ENCODE measurements around the gene LAP3. TPM values are rescaled to one million over a fixed set of nuclear protein-coding genes. Genes with fewer than 3 reads are reported as not detected.
A peak's percentile ranks its signal among the peaks of the same experiment; 100 is the strongest.
"Not testable (repeated sequence)": the region's sequence is repeated elsewhere in the genome, so short reads cannot be mapped to it uniquely, and the experiment has no call there.

The LAP3 gene
- total RNA-seq, 3 donors from 2014 or later = 101 to 106 (median 104) TPM

GRCh38 chr4:17554568-17554967 lies 22.4 kb upstream of the LAP3 start:
- H3K27me3 Mint-ChIP-seq (ENCODE audit: low read depth) = peaks cover 13% of the 10 kb centered on the region
- H3K4me1 Mint-ChIP-seq (ENCODE audit: low read depth) = no peaks in the 10 kb centered on the region
- H3K36me3 Mint-ChIP-seq (ENCODE audit: insufficient read depth) = no peaks in the 10 kb centered on the region
- H3K9me3 Mint-ChIP-seq = no peaks in the 10 kb centered on the region
- no peak for DNase-seq
- H3K4me3 Mint-ChIP-seq = no peak overlapping the region
- no peak for ATAC-seq

DNA sequence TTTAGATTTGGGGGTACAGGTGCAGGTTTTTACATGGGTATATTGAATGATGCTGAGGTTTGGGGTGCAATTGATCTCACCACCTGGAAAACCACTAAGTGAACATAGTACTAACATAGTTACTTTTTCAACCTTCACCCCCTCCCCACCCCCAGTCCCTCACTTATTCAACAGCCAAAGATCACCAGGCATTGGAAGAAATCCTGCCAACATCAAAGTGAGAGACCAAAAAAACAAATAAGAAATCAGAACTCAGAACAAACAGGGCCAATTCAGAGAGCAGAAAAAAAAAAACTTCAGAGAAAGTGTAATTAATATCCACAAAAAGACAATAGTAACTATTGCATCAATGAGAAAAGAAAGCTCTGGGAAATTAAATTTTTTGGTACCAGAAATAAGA lies 20.5 kb upstream of the LAP3 start:
- H3K27me3 Mint-ChIP-seq (ENCODE audit: low read depth) = peaks cover 11% of the 10 kb centered on the region
- ATAC-seq (no peak), DNase-seq (no peak)
- H3K4me1 Mint-ChIP-seq (ENCODE audit: low read depth) = no peaks in the 10 kb centered on the region
- H3K9me3 Mint-ChIP-seq = no peaks in the 10 kb centered on the region
- H3K4me3 Mint-ChIP-seq = no peak overlapping the region
- no peaks in the 10 kb centered on the region for H3K36me3 Mint-ChIP-seq (ENCODE audit: insufficient read depth)

DNA sequence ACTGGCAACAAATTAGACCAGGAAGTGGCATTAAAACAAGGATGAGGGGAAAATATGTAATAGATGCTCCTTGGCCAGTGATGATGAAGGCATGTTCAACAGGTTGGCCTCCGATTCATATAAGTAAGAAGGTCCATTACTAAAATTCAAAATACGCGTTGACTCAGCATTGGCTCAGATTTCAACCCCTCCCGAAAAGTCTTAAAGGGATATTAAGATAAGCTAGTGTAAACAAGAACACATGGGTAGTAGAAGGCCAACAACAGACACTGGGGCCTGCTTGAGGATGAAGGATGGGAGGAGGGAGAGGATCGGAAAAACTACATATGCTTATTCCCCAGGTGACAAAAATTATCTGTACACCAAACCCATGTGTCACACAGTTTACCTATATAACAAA lies 19.1 kb upstream of the LAP3 start:
- ATAC-seq (no peak), DNase-seq (no peak)
- Mint-ChIP-seq H3K9me3 (no peaks in the 10 kb centered on the region), H3K36me3 (ENCODE audit: insufficient read depth) (no peaks in the 10 kb centered on the region), H3K4me1 (ENCODE audit: low read depth) (no peaks in the 10 kb centered on the region), H3K27me3 (ENCODE audit: low read depth) (peaks cover 11% of the 10 kb centered on the region), H3K4me3 (no peak overlapping the region)

DNA sequence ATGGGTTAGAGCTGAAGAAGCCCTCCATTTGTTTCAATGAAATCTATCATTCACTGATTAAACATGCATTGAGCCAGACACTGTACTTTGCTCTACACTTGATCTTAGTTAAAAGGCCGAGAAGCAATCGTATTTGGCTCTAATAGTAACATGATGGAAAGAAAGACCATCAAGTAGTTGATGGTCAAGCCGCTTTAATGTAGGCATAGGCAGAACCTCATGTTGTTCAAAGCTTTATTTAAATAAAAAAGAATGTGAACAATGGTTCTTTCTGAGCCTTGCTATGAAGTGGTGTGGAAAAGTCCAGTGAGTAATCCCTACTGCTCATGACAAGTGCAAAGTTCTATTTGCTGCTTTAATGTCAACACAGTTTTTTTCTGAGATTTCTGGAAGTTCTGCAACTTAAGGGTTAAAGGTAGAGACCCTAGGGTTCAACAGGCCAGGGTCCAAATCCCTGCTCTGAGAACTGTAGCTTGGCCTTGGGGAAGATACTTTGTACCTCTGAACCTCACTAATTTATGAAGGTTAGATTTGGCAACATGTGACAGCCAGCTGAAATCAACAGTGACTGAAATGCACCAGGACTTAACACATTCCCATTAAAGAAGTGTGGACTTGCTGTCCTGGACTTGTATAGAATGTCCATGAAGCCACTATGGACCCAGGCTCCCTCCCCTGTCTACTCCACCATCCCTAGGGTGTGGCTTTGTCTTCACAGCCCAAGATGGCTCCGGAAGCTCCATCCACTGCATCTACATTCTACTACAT lies 17.9 kb upstream of the LAP3 start:
- H3K4me3 Mint-ChIP-seq = no peak overlapping the region
- no peaks in the 10 kb centered on the region for H3K4me1 Mint-ChIP-seq (ENCODE audit: low read depth)
- H3K36me3 Mint-ChIP-seq (ENCODE audit: insufficient read depth) = no peaks in the 10 kb centered on the region
- no peaks in the 10 kb centered on the region for H3K9me3 Mint-ChIP-seq
- peaks cover 11% of the 10 kb centered on the region for H3K27me3 Mint-ChIP-seq (ENCODE audit: low read depth)
- no peak for ATAC-seq
- no peak for DNase-seq

GRCh38 chr4:17559709-17560048 lies 17.3 kb upstream of the LAP3 start:
- DNase-seq (no peak), ATAC-seq (no peak)
- H3K4me3 Mint-ChIP-seq = no peak overlapping the region
- H3K4me1 Mint-ChIP-seq (ENCODE audit: low read depth) = no peaks in the 10 kb centered on the region
- H3K9me3 Mint-ChIP-seq = no peaks in the 10 kb centered on the region
- H3K36me3 Mint-ChIP-seq (ENCODE audit: insufficient read depth) = no peaks in the 10 kb centered on the region
- peaks cover 9% of the 10 kb centered on the region for H3K27me3 Mint-ChIP-seq (ENCODE audit: low read depth)

DNA sequence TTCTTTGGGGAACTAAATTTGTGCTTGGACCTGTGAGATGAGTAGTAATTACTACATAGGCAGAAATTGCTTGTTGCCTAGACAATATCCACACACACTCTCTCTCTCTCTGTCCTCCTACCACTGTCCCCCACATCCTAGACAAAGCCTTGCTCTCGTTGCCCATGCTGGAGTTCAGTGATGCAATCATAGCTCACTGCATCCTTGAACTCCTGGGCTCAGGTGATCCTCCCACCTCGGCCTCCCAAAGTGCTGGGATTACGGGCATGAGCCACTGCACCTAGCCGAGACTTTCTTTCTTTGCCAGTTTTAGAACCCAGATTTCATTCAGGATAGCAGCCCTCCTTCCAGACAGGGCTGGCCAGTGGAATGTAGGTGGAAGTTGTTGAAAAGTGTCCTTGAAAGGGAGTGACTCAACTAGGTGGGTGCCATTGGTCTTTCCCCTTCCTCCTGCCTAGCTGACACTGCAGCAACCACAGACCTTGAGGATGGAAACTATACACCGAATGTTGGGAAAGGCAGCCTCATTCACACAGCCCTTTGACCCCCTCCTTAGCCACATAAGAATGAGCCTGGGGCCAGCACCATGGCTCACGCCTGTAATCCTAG lies 16.8 kb upstream of the LAP3 start:
- Mint-ChIP-seq H3K4me3 (no peak overlapping the region), H3K4me1 (ENCODE audit: low read depth) (no peaks in the 10 kb centered on the region), H3K36me3 (ENCODE audit: insufficient read depth) (no peaks in the 10 kb centered on the region), H3K9me3 (no peaks in the 10 kb centered on the region), H3K27me3 (ENCODE audit: low read depth) (peaks cover 5% of the 10 kb centered on the region)
- no peak for ATAC-seq
- no peak for DNase-seq

DNA sequence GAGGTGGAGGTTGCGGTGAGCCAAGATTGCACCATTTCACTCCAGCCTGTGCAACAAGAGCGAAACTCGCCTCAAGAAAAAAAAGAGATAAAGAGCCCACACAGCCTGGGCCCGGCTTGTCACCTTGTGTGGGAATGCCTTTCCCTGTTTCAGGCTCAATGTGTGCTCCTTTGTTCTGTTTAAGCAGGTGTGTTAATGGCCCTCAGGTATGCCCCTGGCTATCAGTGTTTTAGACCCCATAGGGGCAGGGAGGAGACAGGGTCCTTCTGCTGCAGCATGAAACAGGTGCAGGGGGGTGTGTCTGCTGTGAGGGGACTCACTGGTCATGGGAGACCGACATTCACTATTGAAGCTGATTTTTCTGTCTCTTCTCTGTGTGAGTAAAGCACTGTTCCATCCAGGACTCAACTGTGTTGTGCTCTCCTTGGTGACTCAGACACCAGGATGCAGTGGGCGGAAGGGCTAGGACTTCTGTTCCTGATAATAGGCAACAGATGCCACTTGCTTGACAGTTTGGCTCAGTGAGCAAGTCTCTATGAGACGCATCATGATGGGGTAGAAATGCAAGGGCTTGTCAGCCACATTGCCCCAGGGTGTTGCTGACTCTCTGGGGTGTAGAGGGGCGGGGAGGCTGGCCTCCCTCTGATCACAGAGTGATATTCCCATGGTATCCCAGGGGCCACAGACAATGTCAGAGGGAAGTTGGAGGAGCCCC lies 15.6 kb upstream of the LAP3 start:
- H3K36me3 Mint-ChIP-seq (ENCODE audit: insufficient read depth) = no peaks in the 10 kb centered on the region

DNA sequence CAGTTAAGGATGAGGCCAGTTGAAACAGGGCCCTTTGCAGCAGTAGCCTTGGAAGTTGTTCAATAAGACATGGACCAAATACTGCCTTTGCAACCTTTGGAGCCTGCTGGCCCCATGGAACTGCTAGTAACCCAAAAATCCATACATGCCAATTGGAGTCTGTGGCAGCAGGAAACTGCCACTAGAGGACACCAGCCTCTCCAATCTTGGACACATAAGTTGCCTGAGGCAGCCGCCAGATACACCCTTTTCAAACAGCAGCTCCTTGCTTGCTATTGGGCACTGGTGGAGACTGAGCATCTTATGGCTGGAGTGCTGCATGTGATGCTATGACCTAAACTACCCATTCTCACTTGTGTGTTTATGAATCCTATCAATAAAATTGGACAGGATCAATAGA lies 14.8 kb upstream of the LAP3 start:
- DNase-seq (no peak), ATAC-seq (no peak)
- no peaks in the 10 kb centered on the region for H3K9me3 Mint-ChIP-seq
- no peak overlapping the region for H3K4me3 Mint-ChIP-seq
- H3K4me1 Mint-ChIP-seq (ENCODE audit: low read depth) = no peaks in the 10 kb centered on the region
- no peaks in the 10 kb centered on the region for H3K27me3 Mint-ChIP-seq (ENCODE audit: low read depth)
- no peaks in the 10 kb centered on the region for H3K36me3 Mint-ChIP-seq (ENCODE audit: insufficient read depth)

More for the DNA sequence above, 15.6 kb upstream of the LAP3 start:
- Mint-ChIP-seq H3K4me3 (no peak overlapping the region), H3K4me1 (ENCODE audit: low read depth) (no peaks in the 10 kb centered on the region), H3K27me3 (ENCODE audit: low read depth) (peaks cover 3% of the 10 kb centered on the region), H3K9me3 (no peaks in the 10 kb centered on the region)
- DNase-seq (no peak), ATAC-seq (no peak)

DNA sequence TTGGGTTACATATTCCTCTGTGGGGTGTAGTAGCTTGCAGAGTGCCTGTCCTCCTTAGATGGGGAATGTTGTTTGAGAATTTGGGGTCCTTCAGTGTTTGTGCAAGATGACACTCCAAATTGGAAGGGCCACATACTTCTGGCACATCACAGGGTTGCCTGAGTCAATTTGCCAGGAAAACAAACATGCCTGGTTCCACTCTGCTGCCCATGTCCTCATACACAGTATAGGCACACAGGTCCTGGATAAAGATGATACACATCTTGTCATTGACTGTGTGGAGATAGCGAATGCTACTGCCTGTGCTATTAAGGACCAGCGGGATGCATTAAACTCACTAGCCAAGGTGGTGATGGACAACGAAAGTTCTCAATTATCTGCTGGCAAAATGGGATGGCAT lies 11.2 kb upstream of the LAP3 start:
- H3K36me3 Mint-ChIP-seq (ENCODE audit: insufficient read depth) = no peaks in the 10 kb centered on the region
- ATAC-seq (no peak), DNase-seq (no peak)
- H3K27me3 Mint-ChIP-seq (ENCODE audit: low read depth) = no peaks in the 10 kb centered on the region
- no peaks in the 10 kb centered on the region for H3K9me3 Mint-ChIP-seq
- no peak overlapping the region for H3K4me3 Mint-ChIP-seq
- H3K4me1 Mint-ChIP-seq (ENCODE audit: low read depth) = no peaks in the 10 kb centered on the region

GRCh38 chr4:17567271-17567670 lies 9.7 kb upstream of the LAP3 start:
- no peak overlapping the region for H3K4me3 Mint-ChIP-seq

DNA sequence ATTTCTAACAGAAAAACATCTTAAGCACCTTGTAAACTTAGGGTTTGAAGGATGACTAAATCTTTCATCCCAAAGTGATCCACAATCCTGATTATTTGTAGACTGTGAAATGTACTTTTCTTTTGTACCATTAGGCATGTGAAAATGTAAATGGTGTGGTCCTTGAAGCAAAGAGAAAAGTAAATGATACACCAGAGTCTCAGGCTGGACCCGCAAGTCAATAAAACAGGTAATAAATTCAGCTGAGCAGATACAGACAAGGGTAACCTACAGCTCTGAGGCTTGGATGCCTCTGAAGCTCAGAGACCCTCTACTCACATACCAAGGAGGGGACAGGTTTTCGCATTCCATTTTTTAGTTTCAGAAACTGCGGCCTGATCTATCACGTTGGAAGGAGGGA lies 2.8 kb upstream of the LAP3 start:
- Mint-ChIP-seq H3K27me3 (ENCODE audit: low read depth) (no peaks in the 10 kb centered on the region), H3K4me1 (ENCODE audit: low read depth) (peaks cover 14% of the 10 kb centered on the region), H3K4me3 (peak overlapping the region; percentile 45), H3K9me3 (no peaks in the 10 kb centered on the region), H3K36me3 (ENCODE audit: insufficient read depth) (no peaks in the 10 kb centered on the region)
- DNase-seq (no peak), ATAC-seq (no peak)

More at GRCh38 chr4:17567271-17567670, 9.7 kb upstream of the LAP3 start:
- Mint-ChIP-seq H3K4me1 (ENCODE audit: low read depth) (no peaks in the 10 kb centered on the region), H3K27me3 (ENCODE audit: low read depth) (no peaks in the 10 kb centered on the region), H3K36me3 (ENCODE audit: insufficient read depth) (no peaks in the 10 kb centered on the region), H3K9me3 (no peaks in the 10 kb centered on the region)
- ATAC-seq (no peak), DNase-seq (no peak)

GRCh38 chr4:17575177-17575576 lies 1.8 kb upstream of the LAP3 start:
- not testable (repeated sequence) for H3K4me3 Mint-ChIP-seq; H3K27me3 Mint-ChIP-seq (ENCODE audit: low read depth); H3K9me3 Mint-ChIP-seq; ATAC-seq; DNase-seq; H3K36me3 Mint-ChIP-seq (ENCODE audit: insufficient read depth)
- H3K4me1 Mint-ChIP-seq (ENCODE audit: low read depth) = peaks cover 21% of the 10 kb centered on the region

- ATAC-seq (peak; percentile 4 to 7), DNase-seq (peak; percentile 17)
- H3K4me1 Mint-ChIP-seq (ENCODE audit: low read depth) = peaks cover 23% of the 10 kb centered on the region
- H3K4me3 Mint-ChIP-seq = peak overlapping the region; percentile 91
- peaks cover 17% of the 10 kb centered on the region for H3K36me3 Mint-ChIP-seq (ENCODE audit: insufficient read depth)
- no peaks in the 10 kb centered on the region for H3K9me3 Mint-ChIP-seq
- H3K27me3 Mint-ChIP-seq (ENCODE audit: low read depth) = no peaks in the 10 kb centered on the region
These were observed 875 bp downstream of the LAP3 start for GRCh38 chr4:17577665-17578481.

DNA sequence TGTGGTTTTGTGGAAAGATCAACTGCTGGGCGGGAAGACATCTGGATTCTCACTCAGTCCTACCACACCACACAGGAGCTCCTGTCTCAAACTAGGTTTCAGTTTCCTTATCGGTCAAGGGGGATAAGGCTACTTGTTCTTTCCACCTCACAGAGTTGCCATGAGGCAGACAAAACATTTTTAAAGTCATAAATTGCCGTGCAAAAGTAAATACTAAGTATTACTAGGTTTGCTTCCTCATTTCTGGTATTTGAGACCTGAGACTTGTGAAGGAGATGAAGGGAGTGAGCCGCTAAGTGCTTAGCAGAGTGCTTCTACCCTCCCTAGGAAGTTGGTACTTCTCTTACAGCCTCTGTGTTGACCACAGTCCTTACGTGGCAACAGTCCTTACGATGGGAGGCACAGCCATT lies 1.5 kb downstream of the LAP3 start:
- DNase-seq = no peak
- peaks cover 23% of the 10 kb centered on the region for H3K4me1 Mint-ChIP-seq (ENCODE audit: low read depth)
- peak overlapping the region; percentile 91 for H3K4me3 Mint-ChIP-seq
- H3K36me3 Mint-ChIP-seq (ENCODE audit: insufficient read depth) = peaks cover 17% of the 10 kb centered on the region
- ATAC-seq = no peak
- no peaks in the 10 kb centered on the region for H3K27me3 Mint-ChIP-seq (ENCODE audit: low read depth)
- H3K9me3 Mint-ChIP-seq = no peaks in the 10 kb centered on the region

Data from activated T-cell treated with anti-CD3 and anti-CD28 coated beads, Interleukin-2, amount 50 U/mL, for 4 hours (primary cell).